ENCODE measurements around the gene GPC3. TPM values are rescaled to one million over a fixed set of nuclear protein-coding genes. Genes with fewer than 3 reads are reported as not detected.

The GPC3 gene
- total RNA-seq, 1 experiment from 2014 or later, result 0.98 TPM

GRCh38 chrX:134026565-134027311, 41.3 kb upstream of the GPC3 start (continued):
- no peak for TF ChIP-seq REST (IDR thresholded peaks at IDR 0.05; ENCODE audit: low read depth)
- no peak for TF ChIP-seq EGR1 (IDR thresholded peaks at IDR 0.05; ENCODE audit: low read depth)

GRCh38 chrX:134025986-134026545, 40.7 kb upstream of the GPC3 start:
- no peak overlapping the region for H2AFZ ChIP-seq (ENCODE audit: low read depth, low read length, poor library complexity, severe bottlenecking)
- H3K9me3 ChIP-seq (ENCODE audit: control insufficient read depth in 1 of 2, insufficient read depth in 1 of 2, low read depth in 1 of 2, low read length in 2 of 2), result no peaks in the 10 kb centered on the region
- POLR2A ChIA-PET, result no interaction called here
- CTCF ChIA-PET, result interaction anchor here (0.9 to 1.8 kb wide), 8 partner anchors 9 to 370 kb away, joined by 3 to 14 read pairs (median 4); no protein-coding TSS in a partner anchor
- H3K79me2 ChIP-seq (ENCODE audit: insufficient read depth, low read length), result no peaks in the 10 kb centered on the region
- no peak overlapping the region for H3K4me2 ChIP-seq (ENCODE audit: low read length)
- H3K36me3 ChIP-seq (ENCODE audit: control insufficient read depth in 1 of 2, insufficient read depth in 2 of 2, low read length in 2 of 2), result no peaks in the 10 kb centered on the region
- RAD21 ChIA-PET (ENCODE audit: low non-redundant PET in 1 of 2, low total read pairs in 2 of 2, uncharacterized antibody in 2 of 2, unreplicated experiment in 2 of 2), result interaction anchor here in 1 of 2 experiments (0.7 kb wide), 1 partner anchor 118 kb away, joined by 3 read pairs; no protein-coding TSS in a partner anchor
- H3K4me3 ChIP-seq (replicated peaks in 1 of 2; ENCODE audit: low read depth in 1 of 2, low read length in 2 of 2), result no peak overlapping the region
- no peaks in the 10 kb centered on the region for H3K27me3 ChIP-seq (ENCODE audit: insufficient read depth, low read length)
- no peak overlapping the region for H3K27ac ChIP-seq (ENCODE audit: low read depth, low read length)
- no peaks in the 10 kb centered on the region for H3K9me2 ChIP-seq (ENCODE audit: insufficient read depth)
- H3K9ac ChIP-seq (ENCODE audit: low read length), result no peak overlapping the region
- no TSS peak for BruUV-seq (replicated peaks)
- no peak for DNase-seq (ENCODE audit: low read depth, low spot score)
- no peaks in the 10 kb centered on the region for H4K20me1 ChIP-seq (ENCODE audit: insufficient read depth)
- intact Hi-C loops (cut with micrococcal nuclease), result no loop called here
- ATAC-seq, result no peak
- H3K4me1 ChIP-seq (ENCODE audit: control insufficient read depth in 1 of 2, insufficient read depth in 2 of 2, low read length in 2 of 2), result no peaks in the 10 kb centered on the region
- TF ChIP-seq SRF (IDR thresholded peaks at IDR 0.05; ENCODE audit: low read depth), result no peak
- TF ChIP-seq SP1 (IDR thresholded peaks at IDR 0.05; ENCODE audit: low read depth), result no peak
- TF ChIP-seq SIN3A (IDR thresholded peaks at IDR 0.05; ENCODE audit: low read depth), result no peak
- no peak for TF ChIP-seq REST (IDR thresholded peaks at IDR 0.05; ENCODE audit: low read depth)
- no peak for TF ChIP-seq EGR1 (IDR thresholded peaks at IDR 0.05; ENCODE audit: low read depth)
- TF ChIP-seq JUND (IDR thresholded peaks at IDR 0.05), result no peak
- no peak for TF ChIP-seq FOSL1 (IDR thresholded peaks at IDR 0.05; ENCODE audit: low read depth)
- TF ChIP-seq CBX3 (IDR thresholded peaks at IDR 0.05; ENCODE audit: low read depth), result no peak
- TF ChIP-seq ZNF274 (IDR thresholded peaks at IDR 0.05; ENCODE audit: low read depth, low read length), result no peak
- no peak for TF ChIP-seq ATF3 (IDR thresholded peaks at IDR 0.05)
- TF ChIP-seq ZFX (IDR thresholded peaks at IDR 0.05), result no peak
- no peak for TF ChIP-seq ELF1 (IDR thresholded peaks at IDR 0.05; ENCODE audit: borderline replicate concordance, low read depth)
- no peak for TF ChIP-seq POLR2A (IDR thresholded peaks at IDR 0.05; ENCODE audit: borderline replicate concordance, extremely low read depth, insufficient read depth, insufficient read length)
- no peak for TF ChIP-seq ZBTB33 (IDR thresholded peaks at IDR 0.05; ENCODE audit: extremely low read depth, insufficient replicate concordance, low read length)
- no peak for TF ChIP-seq MAX (IDR thresholded peaks at IDR 0.05)
